ENCODE results near the gene FHOD3.

FHOD3 gene

GRCh38 chr18:36643061-36643460 is 345.5 kb downstream of the FHOD3 start:
- no peak for DNase-seq (ENCODE audit: extremely low read depth, low read depth)
- no peak for TF ChIP-seq CTCF (IDR thresholded peaks at IDR 0.05; ENCODE audit: low read depth, low read length)

GRCh38 chr18:36648803-36649202 is 351.3 kb downstream of the FHOD3 start:
- DNase-seq (ENCODE audit: extremely low read depth, low read depth) = no peak
- no peak for TF ChIP-seq CTCF (IDR thresholded peaks at IDR 0.05; ENCODE audit: low read depth, low read length)

GRCh38 chr18:36649205-36649604 is 351.7 kb downstream of the FHOD3 start:
- no peak for TF ChIP-seq CTCF (IDR thresholded peaks at IDR 0.05; ENCODE audit: low read depth, low read length)
- DNase-seq (ENCODE audit: extremely low read depth, low read depth) = no peak

- DNase-seq (ENCODE audit: extremely low read depth, low read depth) = no peak
- no peak for TF ChIP-seq CTCF (IDR thresholded peaks at IDR 0.05; ENCODE audit: low read depth, low read length)
Measured at GRCh38 chr18:36650266-36650665, 352.8 kb downstream of the FHOD3 start.

- no peak for TF ChIP-seq CTCF (IDR thresholded peaks at IDR 0.05; ENCODE audit: low read depth, low read length)
- DNase-seq (ENCODE audit: extremely low read depth, low read depth) = no peak
Measured at GRCh38 chr18:36650906-36651305, 353.4 kb downstream of the FHOD3 start.

GRCh38 chr18:36652503-36652902 is 355.0 kb downstream of the FHOD3 start:
- TF ChIP-seq CTCF (IDR thresholded peaks at IDR 0.05; ENCODE audit: low read depth, low read length) = no peak
- DNase-seq (ENCODE audit: extremely low read depth, low read depth) = no peak

DNA sequence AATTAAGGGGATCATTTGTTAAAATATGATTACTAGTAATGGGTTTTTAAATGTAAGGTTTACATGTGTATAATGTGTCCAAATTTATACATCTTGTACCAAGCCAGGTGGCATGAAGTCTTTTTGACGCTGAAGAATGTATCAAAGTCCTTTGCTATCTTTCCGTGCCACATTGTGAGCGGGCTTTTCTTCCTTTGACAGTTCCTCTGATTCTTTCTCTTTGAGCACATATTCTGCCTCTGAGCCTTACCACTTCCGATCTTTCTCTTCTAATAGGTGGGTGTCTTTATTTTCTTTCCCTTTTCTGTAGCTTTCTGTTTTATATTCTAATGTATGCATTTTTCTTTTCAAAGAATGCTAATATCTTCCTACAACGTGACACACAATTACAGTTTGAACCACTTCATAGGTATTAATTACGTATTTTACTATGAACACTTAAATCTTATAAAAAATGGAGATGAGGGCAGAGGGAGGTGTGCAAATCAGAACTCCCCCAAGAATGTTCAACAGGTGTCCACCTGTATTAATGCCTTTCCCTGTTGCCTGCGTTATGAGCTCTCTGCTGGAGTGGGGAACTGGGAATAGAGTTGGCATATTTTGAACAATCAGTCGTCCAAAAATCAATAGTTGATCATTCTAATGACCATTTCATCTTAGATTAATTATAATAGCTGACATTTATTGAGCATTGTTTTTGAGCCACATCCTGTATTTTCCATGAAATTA is 355.8 kb downstream of the FHOD3 start:
- TF ChIP-seq CTCF (IDR thresholded peaks at IDR 0.05; ENCODE audit: low read depth, low read length) = no peak
- DNase-seq (ENCODE audit: extremely low read depth, low read depth) = no peak

All from AG09319 (cell line).